Right ventricle myocardium inferior (tissue), 1 donor: ENCODE results near the gene C1QTNF3. TPM values are rescaled to one million over a fixed set of nuclear protein-coding genes. Genes with fewer than 3 reads are reported as not detected.

Experiments used
- ATAC-seq: fragments of 200-7000 bp; cut with Tn5 transposase; one replicate; pipeline ENCODE4 v1.9.1; 2020; ENCODE audit warnings: mild to moderate bottlenecking, moderate library complexity
- DNase-seq: peaks from one replicate; pipeline ENCODE4 v3.0.0; 2021; ENCODE audit errors: missing footprints
- intact Hi-C: fragments of 100-400 bp; cut with DNase I; formaldehyde crosslinking; loops from one replicate; pipeline ENCODE4 v1.11.0; 2022
- total RNA-seq: library from RNA; stranded (reverse); fragmentation: NEBNext Ultra II Directional; extraction: Animal tissue kit (Norgen Biotek cat#: 25700); gene quantifications from one replicate; pipeline ENCODE4 v1.2.1, GENCODE V29; 2021
- donor health status: DM: no; HTN: yes; CAD: no; lungs with severe emphysema.

C1QTNF3 gene
- total RNA-seq, 1 donor from 2014 or later: 0.60 TPM

DNA sequence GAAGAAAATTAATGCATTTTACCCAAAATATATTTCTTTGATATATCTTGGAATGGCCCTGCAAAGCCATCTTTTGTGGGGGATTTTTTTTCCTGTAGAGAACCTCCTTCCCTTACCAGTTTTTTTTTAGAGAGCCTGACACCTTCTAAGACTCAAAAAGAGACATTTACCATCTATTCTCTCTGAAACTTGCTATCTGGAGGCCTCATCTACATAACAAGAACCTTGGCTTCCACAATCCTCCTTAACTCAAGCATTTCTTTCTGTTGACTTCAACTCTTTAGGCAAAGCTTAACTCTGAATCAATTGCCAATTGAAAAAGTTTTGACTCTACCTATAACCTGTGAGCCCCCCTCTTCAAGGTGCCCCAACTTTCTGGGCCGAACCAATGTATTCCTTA, 64.7 kb downstream of the C1QTNF3 start:
- ATAC-seq: no peak
- intact Hi-C loops: no loop called here

GRCh38 chr5:33976307-33976706, 66.7 kb downstream of the C1QTNF3 start:
- DNase-seq (no peak), ATAC-seq (no peak)
- intact Hi-C loops: no loop called here

More for the DNA sequence above, 64.7 kb downstream of the C1QTNF3 start:
- no peak for DNase-seq

DNA sequence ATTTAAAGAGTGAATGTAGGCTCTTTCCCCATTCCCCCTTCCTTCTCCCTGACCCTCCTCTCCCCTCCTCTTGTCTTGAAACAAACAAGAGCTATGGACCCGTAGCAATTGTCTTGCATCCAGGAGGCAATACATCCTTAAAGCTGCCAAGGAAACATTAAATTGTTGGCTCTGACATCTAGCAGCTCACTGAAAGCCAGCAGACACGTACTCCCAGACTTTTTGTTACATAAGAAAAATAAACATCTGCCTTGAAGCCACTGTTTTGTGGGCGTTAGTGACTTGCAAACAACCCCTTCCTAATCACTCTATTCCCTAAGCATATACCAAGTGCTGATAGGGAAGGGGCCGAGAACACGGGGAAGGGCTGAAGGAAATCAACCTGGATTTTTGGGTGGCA, 67.2 kb downstream of the C1QTNF3 start:
- peak; percentile 13 for ATAC-seq
- DNase-seq: no peak
- intact Hi-C loops: no loop called here

DNA sequence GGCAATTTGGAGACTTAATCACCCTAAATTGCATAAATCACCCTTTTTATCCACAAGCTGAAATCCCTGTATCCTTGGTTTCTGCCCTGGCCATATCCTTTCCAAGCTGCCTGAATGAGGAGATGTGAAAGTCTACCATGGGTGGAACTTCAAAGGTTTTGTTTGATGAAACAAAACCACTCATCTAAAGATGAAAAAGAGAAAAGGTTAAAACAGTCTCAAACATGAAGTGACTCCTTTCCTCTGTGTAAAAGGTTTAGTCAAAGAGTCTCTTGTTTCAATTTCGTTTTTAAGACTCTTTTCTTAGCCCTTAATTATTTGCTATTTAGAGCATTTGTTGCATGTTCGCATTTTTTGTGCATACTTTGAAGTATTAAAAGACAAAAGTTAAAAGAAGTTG, 69.7 kb downstream of the C1QTNF3 start:
- ATAC-seq (no peak), DNase-seq (no peak)
- intact Hi-C loops: loop anchor here (5.0 kb wide), 1 partner anchor 536 kb away; no protein-coding TSS in a partner anchor

DNA sequence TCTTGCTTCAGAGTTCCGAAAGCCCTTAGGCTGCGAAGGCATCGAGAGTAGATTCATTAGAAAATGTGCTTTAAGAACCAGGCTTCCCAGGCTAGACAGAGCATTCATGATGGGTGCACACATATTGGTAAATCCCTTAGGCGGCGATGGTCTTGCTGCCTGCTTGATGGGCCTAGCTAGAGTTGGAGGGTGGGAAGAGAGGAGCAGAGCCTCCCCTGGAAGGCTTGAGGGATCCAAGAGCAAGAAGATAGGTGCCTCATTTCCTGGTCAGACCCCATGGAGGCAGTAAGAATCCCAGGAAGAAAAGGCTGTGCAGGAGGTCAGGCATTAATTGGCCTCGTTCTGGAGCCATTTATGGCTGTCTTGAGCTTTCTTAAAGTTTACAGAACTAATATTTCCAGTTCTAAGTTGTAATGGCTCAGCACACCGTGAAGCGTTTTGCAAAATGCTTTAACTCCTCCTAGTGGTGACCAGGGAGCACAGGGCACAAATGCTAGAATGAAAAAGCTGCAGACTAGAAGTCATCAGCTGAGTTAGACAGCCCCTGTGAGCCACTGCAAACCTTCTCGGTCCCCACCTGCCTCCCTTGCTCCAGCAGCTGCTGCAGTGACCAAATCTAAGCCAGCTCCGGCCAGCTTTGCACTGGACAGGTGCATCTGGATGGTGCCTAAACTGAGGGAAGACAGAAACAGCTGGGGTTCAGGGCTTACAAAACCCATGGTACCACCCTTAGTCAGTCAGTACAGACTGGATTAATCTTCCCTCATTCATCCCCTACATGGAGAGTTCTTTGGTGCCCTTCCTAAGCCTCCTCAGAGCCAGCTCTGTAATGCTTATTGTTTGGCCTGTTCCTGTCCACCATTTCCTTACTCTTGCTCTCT, 73.2 kb downstream of the C1QTNF3 start:
- DNase-seq (no peak), ATAC-seq (peak; percentile 75)
- intact Hi-C loops: loop anchor here (5.0 kb wide), 1 partner anchor 533 kb away; no protein-coding TSS in a partner anchor

DNA sequence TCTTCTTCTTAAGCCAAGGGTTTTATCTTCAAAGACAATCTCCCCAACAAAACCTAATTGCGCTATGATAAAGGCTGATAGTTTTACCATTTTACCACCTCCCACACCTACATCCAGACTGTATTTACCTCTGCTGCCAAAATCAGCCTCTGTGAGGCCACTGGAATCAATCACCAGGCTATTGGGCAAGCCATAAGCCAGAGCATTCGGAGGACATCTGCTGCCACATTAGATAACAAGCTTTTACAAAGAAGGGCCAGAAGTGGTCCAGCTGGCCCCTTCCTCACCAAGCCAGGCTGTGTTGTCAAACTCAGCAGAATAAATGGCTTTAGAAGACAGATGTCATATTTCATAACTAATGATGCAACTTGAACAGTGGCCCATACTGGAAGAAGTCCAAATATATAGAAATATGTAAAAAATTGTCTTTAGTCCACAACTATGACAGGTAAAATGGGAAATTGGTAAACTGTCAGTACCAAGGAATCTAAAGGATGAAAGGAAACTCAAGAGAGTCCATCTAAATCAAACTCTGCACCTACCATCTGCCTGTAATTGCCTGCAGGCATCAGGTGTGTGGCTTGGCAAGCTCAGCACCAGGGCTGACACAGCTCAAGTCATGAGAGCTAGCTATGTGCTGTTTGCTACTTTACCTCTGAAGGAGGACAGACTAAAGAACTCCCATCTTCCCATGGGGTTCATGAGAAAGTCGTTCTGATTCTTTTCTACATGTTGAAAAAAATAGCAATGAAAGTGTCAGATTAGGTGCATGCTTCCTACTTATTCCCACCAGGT, 74.6 kb downstream of the C1QTNF3 start:
- DNase-seq: no peak
- intact Hi-C loops: no loop called here
- ATAC-seq: peak; percentile 36

Other genes with a start within 250 kb of the C1QTNF3 start
- gene ADAMTS12, start 151.2 kb downstream of the C1QTNF3 start, total RNA-seq: 2.1 TPM
- not detected for gene RXFP3, start 106.8 kb downstream of the C1QTNF3 start, total RNA-seq
- not detected for gene SLC45A2, start 58.5 kb downstream of the C1QTNF3 start, total RNA-seq
- 6.1 TPM for gene AMACR, start 35.2 kb downstream of the C1QTNF3 start, total RNA-seq